GM11168 (cell line): ENCODE data around the gene CABLES1.

Experiments
- in situ Hi-C: fragments of 300-500 bp; cut with MboI; formaldehyde crosslinking; loops from one replicate; pipeline ENCODE4 v1.12.0; 2022; ENCODE audit warnings: low sequenced_read_pairs; ENCODE audit not compliant: unreplicated experiment

The CABLES1 gene

DNA sequence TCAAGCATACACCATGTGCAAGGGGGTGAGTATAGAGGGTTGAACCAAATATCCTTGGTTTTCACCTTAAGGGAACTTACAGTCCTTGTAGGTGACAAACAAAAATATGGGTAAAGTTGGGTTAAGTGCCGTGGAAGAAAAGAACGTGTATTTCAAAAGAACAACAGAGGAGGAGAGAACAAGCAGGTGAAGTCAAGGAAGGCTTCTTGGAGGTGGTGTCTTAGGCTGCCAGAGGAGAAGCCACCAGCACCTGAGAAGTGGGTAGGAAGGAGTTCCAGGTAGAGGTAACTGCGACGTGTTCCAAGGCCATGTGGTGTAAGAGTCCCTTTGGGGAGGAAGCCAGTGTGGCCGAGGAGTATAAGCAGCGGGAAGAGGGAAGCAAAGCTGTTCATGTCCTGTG, 27.2 kb downstream of the CABLES1 start:
- in situ Hi-C loops: no loop called here

DNA sequence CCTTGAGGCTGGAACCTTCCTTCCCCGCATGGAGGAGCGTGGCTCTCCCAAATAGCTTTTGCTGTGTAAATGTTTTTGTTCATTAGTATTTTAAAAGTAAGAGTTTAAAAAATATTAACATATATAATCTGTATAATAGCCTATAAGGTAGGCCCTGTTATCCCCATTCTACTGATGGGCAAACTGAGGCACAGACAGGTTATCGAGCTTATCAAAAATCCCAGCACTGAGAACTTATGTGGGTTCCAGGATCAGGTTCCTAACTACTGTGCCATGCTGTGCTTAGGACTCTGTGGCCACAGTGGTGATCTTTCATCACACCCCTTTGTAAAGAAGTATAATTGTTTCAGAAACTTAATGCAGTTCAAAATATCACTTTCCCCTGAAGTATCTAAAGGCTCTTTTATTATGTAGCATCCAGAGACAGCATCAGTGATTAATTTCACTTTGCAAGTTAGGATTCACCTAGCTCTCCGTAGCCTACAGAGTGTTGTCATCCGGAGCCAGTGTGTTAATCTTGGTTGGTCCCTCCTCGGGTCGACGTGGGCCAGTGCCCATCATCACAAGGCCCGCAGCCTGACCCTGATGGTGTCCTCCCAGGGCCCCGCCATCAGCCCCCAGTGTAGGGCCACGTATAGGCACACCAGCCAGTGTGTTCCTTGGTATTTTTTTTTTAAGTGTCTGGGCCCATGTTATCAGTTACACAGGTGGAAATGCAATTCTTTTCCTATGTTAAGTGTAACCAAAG, 28.7 kb downstream of the CABLES1 start:
- in situ Hi-C loops: no loop called here

DNA sequence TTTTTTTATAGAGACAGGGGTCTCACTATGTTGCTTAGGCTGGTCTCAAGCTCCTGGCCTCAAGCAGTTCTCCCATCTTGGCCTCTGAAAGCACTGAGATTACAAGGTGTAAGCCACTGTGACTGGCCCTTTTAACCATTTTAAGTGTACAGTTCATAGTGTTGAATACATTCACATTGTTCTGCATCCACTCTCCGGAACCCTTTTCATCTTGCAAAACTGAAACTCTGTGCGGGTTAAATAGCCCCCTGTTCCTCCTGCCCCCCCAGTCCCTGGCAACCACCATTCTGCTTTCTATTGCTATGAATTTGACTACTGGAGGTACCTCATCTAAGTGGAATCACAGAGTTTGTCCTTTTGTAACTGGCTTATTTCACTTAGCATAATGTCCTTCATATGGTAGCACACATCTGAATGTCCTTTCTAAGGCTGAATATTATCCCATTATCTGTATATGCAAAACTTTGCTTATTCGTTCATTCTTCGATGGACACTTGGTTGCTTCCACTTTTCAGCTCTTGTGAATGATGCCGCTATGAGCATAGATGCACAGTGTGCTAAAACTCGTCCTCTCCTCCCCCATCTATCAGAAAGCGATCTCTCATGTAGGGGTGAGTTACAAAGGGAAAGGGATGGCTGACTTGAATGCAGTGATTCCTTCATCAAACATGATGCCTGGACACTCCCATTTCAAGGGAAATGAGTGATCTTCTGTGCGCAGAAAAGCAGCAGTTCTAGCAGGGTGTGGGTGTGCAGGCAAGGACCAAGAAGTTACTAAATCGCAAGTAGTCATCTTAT, 30.2 kb downstream of the CABLES1 start:
- in situ Hi-C loops: no loop called here

DNA sequence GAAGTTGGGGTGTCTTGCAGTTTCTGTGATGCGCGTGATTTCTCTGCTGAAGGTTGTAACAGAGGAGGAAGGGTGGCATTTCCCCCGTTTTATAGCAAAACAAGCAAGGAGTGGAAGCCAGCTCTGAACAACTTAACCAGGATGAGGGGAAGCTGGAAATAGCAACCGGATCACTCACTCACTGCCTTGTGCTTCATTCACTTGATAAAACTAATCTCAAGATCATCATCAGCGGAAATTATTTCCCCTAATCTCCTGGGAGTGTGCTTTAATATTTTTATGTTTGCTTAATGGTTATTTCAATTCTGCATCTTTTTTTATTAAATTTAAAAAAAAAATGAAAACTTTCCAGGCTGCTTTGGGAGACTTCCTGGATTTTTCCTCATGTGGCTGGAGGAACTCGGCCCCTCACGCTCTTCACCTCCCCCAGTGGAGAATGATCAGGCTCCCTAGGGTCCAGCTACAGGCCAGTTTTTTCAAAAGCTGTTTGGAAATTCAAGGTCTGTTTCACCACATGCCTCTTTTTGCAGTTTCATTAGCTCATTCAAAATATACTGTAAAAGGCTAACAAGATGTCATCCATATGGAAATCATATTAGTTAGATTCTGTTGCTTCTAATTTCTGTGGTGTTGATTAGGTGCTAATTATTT, 31.7 kb downstream of the CABLES1 start:
- in situ Hi-C loops: no loop called here

DNA sequence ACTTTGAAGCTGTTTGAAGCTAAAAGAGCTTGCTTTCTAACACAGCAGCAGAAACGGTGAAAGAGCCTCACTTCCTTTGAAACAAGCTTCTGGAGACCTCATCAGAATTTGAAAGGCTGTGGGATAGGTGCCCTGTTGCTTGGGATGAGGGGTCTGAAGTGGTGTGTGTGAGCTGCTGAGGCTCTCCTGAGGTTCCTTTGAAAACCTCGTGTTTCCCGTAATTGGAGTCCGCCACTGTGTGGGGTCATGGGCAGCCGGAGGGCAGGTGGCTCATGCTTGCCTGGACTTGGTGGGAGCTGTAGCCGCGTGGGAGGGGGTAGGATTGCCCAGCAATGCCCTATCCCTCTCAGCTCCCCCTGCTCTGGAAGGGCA, 34.4 kb downstream of the CABLES1 start:
- in situ Hi-C loops: no loop called here

DNA sequence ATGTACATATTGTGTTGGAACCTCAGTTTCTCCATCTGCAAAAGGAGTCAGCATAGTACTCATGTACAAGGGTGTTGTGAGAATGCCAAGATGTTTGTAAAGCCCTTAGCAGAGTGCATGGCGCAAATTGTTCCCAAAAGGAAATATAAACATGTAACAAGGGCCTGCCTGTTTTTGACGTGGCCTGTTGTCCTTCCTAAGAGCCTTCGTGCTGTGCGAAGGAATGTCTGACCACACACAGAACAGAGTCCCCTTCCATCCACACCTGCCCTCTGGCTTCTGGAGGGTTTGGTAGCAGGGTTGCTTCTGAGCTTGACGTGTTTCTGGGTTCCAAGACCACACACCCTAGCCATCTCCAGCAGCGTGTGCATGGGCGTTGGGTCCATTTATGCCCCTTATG, 34.9 kb downstream of the CABLES1 start:
- in situ Hi-C loops: no loop called here

DNA sequence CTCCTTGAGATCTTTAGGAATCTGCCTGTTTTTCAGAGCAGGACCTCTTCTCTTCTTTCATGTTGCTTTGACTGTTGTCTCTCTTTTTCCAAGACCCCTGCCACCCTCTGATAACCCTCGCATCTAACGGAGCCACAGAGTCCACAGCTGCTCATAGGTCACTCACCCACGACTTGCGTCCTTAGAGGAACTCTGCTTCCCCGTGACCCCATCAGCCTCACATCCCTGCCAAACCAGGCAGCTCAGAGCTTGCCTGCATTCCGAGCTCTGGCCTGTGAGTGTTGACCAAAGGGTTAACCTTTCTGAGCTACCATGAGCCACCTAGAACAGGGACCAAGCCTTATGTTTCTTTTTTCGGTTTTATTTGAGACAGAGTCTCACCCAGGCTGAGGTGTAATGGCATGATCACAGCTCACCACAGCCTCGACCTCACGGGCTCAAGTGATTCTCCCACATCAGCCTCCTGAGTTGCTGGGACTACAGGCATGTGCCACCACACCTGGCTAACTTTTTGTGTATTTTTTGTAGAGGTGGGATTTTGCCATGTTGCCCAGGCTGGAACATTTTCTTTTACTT, 36.4 kb downstream of the CABLES1 start:
- in situ Hi-C loops: no loop called here

DNA sequence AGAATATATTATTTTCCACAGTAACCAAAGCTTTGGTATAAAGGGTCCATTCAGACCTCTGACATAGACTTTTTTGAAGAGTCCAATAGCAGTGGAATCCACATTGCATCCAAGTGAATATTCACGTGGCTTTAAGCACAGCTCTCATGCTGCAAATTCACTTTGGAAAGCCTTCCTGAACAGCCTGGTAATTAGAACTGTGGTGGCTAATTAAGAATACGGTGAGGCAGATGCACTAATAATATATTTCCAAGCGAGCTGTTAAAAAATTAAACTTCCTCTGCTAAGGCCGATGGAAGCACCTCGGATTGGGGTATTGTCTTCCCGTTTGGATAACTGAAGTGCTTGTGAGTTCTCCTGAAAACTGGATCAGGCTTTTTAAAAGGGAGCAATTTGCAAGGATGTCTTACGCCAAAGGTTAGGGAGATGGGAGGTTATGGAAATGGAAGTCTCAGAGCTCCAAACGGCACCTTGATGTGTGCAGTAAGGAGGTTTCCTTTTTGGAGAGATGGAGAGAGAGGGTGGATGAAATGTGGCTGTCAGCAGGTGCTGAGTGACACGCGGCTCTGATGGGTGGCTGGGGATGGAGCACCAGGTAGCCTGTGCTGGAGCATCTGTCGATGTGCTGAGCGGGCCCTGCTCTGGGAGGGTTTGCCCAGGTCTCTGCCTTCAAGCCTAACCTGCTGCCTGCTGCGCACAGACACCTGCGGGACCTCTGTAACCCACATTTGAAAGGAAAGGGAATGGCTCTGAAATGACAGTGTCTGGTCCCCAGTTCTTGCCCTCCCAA, 37.5 kb downstream of the CABLES1 start:
- in situ Hi-C loops: no loop called here

DNA sequence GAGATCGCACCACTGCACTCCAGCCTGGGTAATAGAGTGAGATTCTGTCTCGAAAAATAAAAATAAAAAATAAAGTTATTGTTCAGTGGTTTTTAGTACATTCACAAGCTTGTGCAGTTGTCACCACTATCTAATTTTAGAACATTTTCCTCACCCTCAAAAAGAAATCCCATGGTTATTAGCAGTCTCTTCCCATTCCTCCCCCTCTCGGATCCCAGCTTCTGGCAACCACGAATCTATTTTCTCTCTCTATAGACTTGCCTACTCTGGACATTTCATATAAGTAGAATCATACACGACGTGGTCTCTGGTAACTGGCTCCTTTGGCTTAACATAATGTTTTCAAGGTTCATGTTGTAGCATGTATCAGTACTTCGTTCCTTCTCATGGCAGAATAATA, 38.6 kb downstream of the CABLES1 start:
- in situ Hi-C loops: no loop called here

DNA sequence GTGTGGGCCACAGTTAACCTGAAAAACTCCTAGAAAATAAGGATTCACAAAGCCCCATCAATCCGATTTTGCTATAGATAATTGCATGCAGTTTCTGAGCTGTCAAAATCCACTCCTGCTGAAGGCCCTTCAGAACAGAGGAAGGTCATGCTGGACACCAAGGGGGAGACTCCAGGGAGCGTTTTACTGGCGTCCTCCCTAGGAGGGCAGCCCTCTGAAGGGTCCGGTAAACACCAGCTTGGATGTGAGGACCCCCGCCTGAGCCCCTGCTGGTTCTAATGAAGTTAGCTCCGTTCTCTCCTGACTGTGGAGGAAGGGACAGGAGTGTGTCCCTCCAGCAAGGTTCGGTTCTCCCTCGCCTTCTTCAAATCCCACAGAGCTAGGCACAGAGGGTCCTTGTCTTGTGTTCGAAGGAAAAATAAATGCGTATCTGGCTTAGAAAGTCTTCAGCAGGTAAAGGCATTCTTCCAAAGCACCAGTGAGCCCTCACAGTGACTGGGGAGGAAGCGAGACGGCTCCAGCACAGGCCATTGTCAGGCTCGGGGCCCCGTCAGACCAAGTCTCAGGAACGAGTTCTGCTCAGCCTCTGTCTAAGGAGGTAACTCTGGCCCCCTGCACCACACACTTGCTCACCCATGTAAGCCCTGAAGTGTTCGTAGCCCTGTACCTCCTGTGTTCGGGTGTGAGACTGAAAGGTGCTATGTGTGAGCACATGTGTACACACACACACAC, 41.6 kb downstream of the CABLES1 start:
- in situ Hi-C loops: no loop called here

DNA sequence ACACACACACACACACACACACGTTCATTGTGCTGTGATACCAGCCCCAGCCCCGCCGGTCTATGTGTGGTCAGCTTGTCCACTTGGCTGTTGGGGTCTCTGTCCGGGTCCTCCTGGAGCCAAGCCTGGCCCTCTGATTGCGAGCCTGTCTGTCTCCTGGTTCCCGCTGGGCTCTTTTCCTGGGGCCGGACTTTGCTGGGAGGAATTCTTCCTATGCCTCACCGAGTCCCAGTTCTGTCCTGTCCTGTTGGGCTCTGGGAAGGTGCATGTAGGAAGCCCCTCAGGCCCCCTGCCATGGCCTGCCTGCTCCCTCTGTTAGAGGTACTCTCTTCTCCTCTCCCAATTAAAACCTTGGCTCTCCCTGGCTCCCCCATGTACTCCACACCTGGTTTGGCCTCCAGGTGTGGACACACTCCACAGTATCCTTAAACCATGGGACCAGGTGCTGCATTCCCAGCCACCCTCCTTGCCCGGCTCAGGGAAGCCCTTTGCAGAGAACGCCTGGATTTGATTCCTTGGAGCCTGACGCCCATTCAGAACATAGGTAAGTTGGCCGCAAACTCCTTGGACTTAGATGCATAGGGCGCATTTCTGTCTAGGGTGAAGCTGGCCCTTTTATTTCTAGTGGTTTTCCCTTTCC, 42.3 kb downstream of the CABLES1 start:
- in situ Hi-C loops: no loop called here

DNA sequence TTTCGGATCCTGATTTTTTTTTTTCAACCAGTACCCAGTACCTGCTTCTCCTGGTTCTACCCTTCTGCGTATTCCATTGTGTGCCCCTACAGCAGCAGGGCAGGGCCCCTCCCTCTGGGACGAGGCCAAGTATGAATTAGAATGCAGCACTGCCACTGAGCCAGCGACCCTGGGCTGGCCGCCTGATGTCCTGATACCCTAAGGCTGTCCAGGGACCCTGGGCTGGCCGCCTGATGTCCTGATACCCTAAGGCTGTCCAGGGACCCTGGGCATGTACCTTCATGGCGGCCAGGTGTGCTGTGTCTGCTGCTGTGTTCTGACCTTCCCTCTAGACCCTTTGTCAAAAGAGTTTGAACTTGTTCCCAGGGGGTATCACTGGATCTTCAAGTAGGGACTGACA, 42.9 kb downstream of the CABLES1 start:
- in situ Hi-C loops: no loop called here

DNA sequence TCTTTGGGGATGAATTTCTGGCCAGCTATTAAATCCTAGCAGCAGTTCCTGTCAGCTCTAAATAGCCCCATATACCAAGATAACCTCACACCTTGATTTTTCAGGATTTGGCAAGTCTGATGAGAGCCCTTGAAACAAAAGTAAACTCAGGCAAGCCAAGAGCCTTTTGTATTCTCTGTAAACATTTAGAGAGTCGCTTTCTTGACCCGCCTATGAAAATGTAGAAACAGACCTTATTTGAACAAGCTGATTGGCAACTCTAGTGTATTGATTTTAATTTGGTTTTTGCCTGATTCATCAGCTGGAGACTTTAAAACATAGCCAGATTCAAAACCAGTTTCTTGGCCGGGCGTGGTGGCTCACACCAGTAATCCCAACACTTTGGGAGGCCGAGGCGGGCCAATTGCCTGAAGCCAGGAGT, 43.4 kb downstream of the CABLES1 start:
- in situ Hi-C loops: no loop called here

DNA sequence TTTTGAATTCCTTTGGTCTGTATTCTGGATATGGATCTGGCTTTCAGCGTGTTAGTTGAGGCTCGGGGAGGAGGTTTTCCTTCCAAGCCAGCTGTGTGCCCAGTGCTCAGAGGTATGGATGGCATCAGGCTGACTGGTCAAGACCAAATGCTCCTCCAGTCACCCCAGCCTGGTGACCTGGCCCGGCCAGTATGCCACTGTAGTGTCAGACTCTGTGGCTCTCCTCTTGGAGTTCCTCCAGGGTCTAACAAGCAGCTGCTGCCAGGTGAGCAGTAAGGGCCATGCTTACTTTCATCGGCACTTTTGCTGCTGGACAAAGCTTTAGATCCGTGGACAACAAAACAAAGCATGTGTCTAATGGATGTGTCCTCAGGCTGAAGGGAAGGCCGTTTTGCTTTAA, 44.1 kb downstream of the CABLES1 start:
- in situ Hi-C loops: no loop called here

DNA sequence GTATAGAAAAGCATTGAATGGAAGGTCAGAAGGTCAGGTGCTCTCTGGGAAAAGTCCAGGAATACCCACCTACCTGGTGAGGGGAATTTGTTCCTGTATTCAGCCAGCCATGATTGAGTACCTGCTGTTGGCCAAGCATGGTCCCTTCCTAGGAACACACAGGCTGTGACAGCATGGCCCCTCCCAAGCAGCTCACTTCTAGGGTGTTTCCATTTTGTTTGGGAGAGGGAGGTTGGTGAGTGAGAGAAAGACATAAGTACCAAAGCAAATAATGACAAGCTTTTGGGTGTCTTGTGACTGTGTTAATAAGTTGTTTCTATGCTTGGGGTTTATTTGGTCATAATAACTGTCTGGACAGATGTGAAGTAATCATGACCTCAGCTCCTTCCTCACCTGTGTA, 46.3 kb downstream of the CABLES1 start:
- in situ Hi-C loops: no loop called here

DNA sequence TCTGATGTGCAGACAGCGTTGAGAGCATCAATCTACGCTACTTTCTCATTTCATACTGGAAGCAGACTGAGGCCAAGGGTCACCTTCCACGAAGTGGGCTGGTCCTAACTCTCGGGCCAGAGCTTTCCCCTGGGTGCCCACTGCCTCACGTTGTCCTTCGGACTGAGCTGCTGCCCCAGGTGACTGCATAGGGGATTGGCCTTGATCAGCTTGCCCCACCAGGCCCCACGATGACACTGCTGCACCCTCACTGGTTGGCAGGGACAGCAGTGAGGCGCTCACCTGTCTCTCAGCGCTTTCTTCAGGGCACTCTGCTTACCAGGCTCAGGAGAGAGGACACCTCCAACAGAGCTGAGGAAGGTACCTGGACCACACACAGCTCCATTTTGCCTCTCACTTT, 47.3 kb downstream of the CABLES1 start:
- in situ Hi-C loops: no loop called here

DNA sequence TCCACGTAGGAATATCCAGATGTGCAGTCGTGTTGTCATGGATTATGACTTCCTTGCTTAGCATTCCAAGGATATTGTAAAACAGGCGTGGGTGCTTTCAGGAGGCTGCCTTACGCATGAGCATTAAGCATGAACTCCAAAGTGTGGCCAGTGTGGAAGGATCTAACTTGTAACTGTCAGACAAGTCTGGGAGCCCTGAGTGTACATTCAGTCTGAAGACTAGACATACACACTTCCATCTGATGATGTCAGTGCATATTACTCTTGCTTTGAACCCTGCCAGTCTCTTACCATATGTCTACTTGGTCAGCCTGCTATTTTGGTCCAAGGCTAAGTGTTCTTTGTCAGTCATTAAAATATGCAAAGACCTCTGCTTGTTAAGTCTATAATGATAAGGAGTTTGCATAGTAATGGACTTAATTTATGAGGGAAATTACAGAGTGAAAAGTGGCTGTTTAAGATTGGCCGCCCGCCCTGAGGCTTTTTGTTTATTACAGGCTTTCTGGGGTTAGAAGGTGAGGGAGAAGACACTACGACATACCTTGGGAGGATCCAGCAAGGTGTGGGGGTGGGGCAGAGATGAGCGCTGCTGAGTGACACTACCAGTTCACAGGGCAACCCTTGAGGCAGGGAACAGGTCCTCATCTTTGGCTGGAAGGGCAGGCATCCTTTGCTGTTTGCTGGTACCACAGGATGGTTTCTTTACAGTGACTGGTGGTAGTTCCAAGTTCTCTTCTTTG, 48.3 kb downstream of the CABLES1 start:
- in situ Hi-C loops: no loop called here

DNA sequence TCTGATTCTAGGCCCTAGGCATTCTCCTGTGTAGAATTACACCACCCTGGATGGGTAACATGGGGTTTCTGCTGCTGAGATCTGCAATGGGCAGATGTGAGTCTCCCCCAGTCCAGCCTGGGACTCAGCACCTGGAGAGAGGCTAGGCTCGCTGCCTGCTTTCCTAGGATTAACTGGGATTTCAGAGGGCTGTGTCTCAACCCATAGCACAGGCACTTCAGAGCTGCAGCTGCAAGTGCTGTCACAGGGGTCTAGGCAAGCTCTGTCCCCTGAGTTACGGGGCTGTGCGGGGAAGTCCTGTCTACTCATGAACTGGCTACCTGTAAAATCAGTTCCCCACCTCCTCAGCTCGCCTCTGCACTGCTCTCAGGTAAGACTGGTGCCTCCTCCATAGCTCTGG, 51.5 kb downstream of the CABLES1 start:
- in situ Hi-C loops: no loop called here
